SW480 (cell line): ENCODE data around the gene LYRM9.
A peak's percentile ranks its signal among the peaks of the same experiment; 100 is the strongest.
"Not testable (repeated sequence)": the region's sequence is repeated elsewhere in the genome, so short reads cannot be mapped to it uniquely, and the experiment has no call there.

Experiments used
- DNase-seq: peaks from one replicate; pipeline ENCODE4 v3.0.0-alpha.2; 2016; ENCODE audit warnings: low spot score

The LYRM9 gene

GRCh38 chr17:27892866-27893769 lies at the start of gene LYRM9:
TSS of gene LYRM9 (minus strand) at chr17:27893365. CDS start at chr17:27882694, 10,671 bp downstream.
- peak; percentile 77 for DNase-seq

- DNase-seq: no peak
These were observed 47.6 kb upstream of the LYRM9 start for GRCh38 chr17:27940503-27941428.

- no peak for DNase-seq
These were observed 46.6 kb upstream of the LYRM9 start for GRCh38 chr17:27939474-27940465.

- no peak for DNase-seq
These were observed 45.7 kb upstream of the LYRM9 start for GRCh38 chr17:27938864-27939263.

GRCh38 chr17:27938241-27938640 lies 45.1 kb upstream of the LYRM9 start:
- DNase-seq: no peak

GRCh38 chr17:27937025-27937546 lies 43.9 kb upstream of the LYRM9 start:
- no peak for DNase-seq

- DNase-seq: no peak
These were observed 36.8 kb upstream of the LYRM9 start for GRCh38 chr17:27930000-27930399.

- DNase-seq: no peak
These were observed 35.4 kb upstream of the LYRM9 start for GRCh38 chr17:27928587-27928986.

GRCh38 chr17:27927781-27928180 lies 34.6 kb upstream of the LYRM9 start:
- DNase-seq: no peak

GRCh38 chr17:27921599-27921998 lies 28.4 kb upstream of the LYRM9 start:
- DNase-seq: no peak

- no peak for DNase-seq
These were observed 27.9 kb upstream of the LYRM9 start for GRCh38 chr17:27921077-27921476.

- DNase-seq: no peak
These were observed 27.4 kb upstream of the LYRM9 start for GRCh38 chr17:27920569-27920968.

GRCh38 chr17:27919079-27919478 lies 25.9 kb upstream of the LYRM9 start:
- no peak for DNase-seq

- no peak for DNase-seq
These were observed 25.3 kb upstream of the LYRM9 start for GRCh38 chr17:27918498-27918897.

GRCh38 chr17:27917000-27917399 lies 23.8 kb upstream of the LYRM9 start:
- DNase-seq: no peak

- no peak for DNase-seq
These were observed 22.5 kb upstream of the LYRM9 start for GRCh38 chr17:27915709-27916108.

GRCh38 chr17:27914382-27914781 lies 21.2 kb upstream of the LYRM9 start:
- no peak for DNase-seq

- no peak for DNase-seq
These were observed 19.8 kb upstream of the LYRM9 start for GRCh38 chr17:27912964-27913363.

GRCh38 chr17:27912299-27912698 lies 19.1 kb upstream of the LYRM9 start:
- DNase-seq: not testable (repeated sequence)

GRCh38 chr17:27907976-27908558 lies 14.9 kb upstream of the LYRM9 start:
- DNase-seq: no peak

GRCh38 chr17:27906623-27907022 lies 13.5 kb upstream of the LYRM9 start:
- DNase-seq: no peak
